Measurements from ENCODE around the gene TREX2. TPM values are rescaled to one million over a fixed set of nuclear protein-coding genes. Genes with fewer than 3 reads are reported as not detected.

TREX2 gene
- total and polyA plus RNA-seq, 2 donors (not counting 1 experiment from before 2014, with no cell fraction given) = 3.3 to 3.8 TPM

- POLR2A ChIA-PET = no interaction called here
- no peaks in the 10 kb centered on the region for H3K4me1 Mint-ChIP-seq
- intact Hi-C loops (cut with micrococcal nuclease) = no loop called here
Observed at GRCh38 chrX:153434801-153435200, 11.1 kb downstream of the TREX2 start.

GRCh38 chrX:153433781-153434285 is 12.0 kb downstream of the TREX2 start:
- no peaks in the 10 kb centered on the region for H3K4me1 ChIP-seq (ENCODE audit: control insufficient read depth in 2 of 2, insufficient read depth in 2 of 2, low read length in 2 of 2)
- H3K4me1 Mint-ChIP-seq = no peaks in the 10 kb centered on the region
- H3K79me2 ChIP-seq (ENCODE audit: control insufficient read depth, insufficient read depth, low read length) = no peaks in the 10 kb centered on the region
- no peak overlapping the region for H3K4me3 Mint-ChIP-seq
- H2AFZ ChIP-seq (ENCODE audit: insufficient read depth, low read depth, low read length, poor library complexity, severe bottlenecking) = no peak overlapping the region
- TF ChIP-seq EZH2 (IDR thresholded peaks at IDR 0.05; ENCODE audit: borderline replicate concordance, insufficient read depth, low read depth, low read length, poor library complexity, severe bottlenecking) (no peak), CTCF (IDR thresholded peaks at IDR 0.05) (no peak)
- no peaks in the 10 kb centered on the region for H3K36me3 ChIP-seq (replicated peaks in 1 of 2; ENCODE audit: control extremely low read depth in 1 of 2, control insufficient read depth in 1 of 2, extremely low read depth in 1 of 2, insufficient read depth in 2 of 2, low read length in 1 of 2)
- H3K4me2 ChIP-seq (replicated peaks; ENCODE audit: low read depth, low read length, poor library complexity, severe bottlenecking) = no peak overlapping the region
- 85% methylated on average over 10 of the region's 17 CpGs for WGBS (ENCODE audit: insufficient coverage)
- ChIA-PET CTCF (no interaction called here), POLR2A (no interaction called here)
- intact Hi-C loops (cut with micrococcal nuclease) = no loop called here
- H3K27me3 ChIP-seq (replicated peaks in 1 of 4; ENCODE audit: control extremely low read depth in 1 of 4, control insufficient read depth in 3 of 4, insufficient read depth in 4 of 4, low read length in 3 of 4) = no peaks in the 10 kb centered on the region
- no peak for ATAC-seq (ENCODE audit: low read depth)
- no peak overlapping the region for H3K9ac ChIP-seq (ENCODE audit: low read length)
- no peak for DNase-seq
- no peaks in the 10 kb centered on the region for H3K9me3 Mint-ChIP-seq (ENCODE audit: insufficient read depth)
- peaks cover 0 to 5% (median 0%) of the 10 kb centered on the region in 3 donors for H3K9me3 ChIP-seq (ENCODE audit: control extremely low read depth in 1 of 3, control insufficient read depth in 2 of 3, insufficient read depth in 1 of 3, low read length in 2 of 3)
- no peak overlapping the region for H3K27ac Mint-ChIP-seq
- H4K20me1 ChIP-seq (ENCODE audit: control insufficient read depth, insufficient read depth, low read length, poor library complexity, severe bottlenecking) = no peaks in the 10 kb centered on the region
- H3K27ac ChIP-seq (ENCODE audit: low read length in 2 of 2) = no peak overlapping the region
- no peak overlapping the region for H3K4me3 ChIP-seq (ENCODE audit: control extremely low read depth in 1 of 5, extremely low read depth in 1 of 5, insufficient read depth in 1 of 5, low read depth in 2 of 5, low read length in 4 of 5)
- H3K27me3 Mint-ChIP-seq = peaks cover 3% of the 10 kb centered on the region

More at GRCh38 chrX:153434801-153435200, 11.1 kb downstream of the TREX2 start:
- Histone ChIP-seq H3K79me2 (ENCODE audit: control insufficient read depth, insufficient read depth, low read length) (no peaks in the 10 kb centered on the region), H3K36me3 (replicated peaks in 1 of 2; ENCODE audit: control extremely low read depth in 1 of 2, control insufficient read depth in 1 of 2, extremely low read depth in 1 of 2, insufficient read depth in 2 of 2, low read length in 1 of 2) (no peaks in the 10 kb centered on the region), H3K4me1 (ENCODE audit: control insufficient read depth in 2 of 2, insufficient read depth in 2 of 2, low read length in 2 of 2) (no peaks in the 10 kb centered on the region), H3K9ac (ENCODE audit: low read length) (no peak overlapping the region), H3K4me2 (replicated peaks; ENCODE audit: low read depth, low read length, poor library complexity, severe bottlenecking) (no peak overlapping the region), H2AFZ (ENCODE audit: insufficient read depth, low read depth, low read length, poor library complexity, severe bottlenecking) (no peak overlapping the region), H3K27me3 (replicated peaks in 1 of 4; ENCODE audit: control extremely low read depth in 1 of 4, control insufficient read depth in 3 of 4, insufficient read depth in 4 of 4, low read length in 3 of 4) (no peaks in the 10 kb centered on the region), H3K27ac (ENCODE audit: low read length in 2 of 2) (no peak overlapping the region), H3K4me3 (ENCODE audit: control extremely low read depth in 1 of 5, extremely low read depth in 1 of 5, insufficient read depth in 1 of 5, low read depth in 2 of 5, low read length in 4 of 5) (no peak overlapping the region), H4K20me1 (ENCODE audit: control insufficient read depth, insufficient read depth, low read length, poor library complexity, severe bottlenecking) (no peaks in the 10 kb centered on the region), H3K9me3 (ENCODE audit: control extremely low read depth in 1 of 3, control insufficient read depth in 2 of 3, insufficient read depth in 1 of 3, low read length in 2 of 3) (peaks cover 0 to 5% (median 0%) of the 10 kb centered on the region in 3 donors)
- no peak for TF ChIP-seq EZH2 (IDR thresholded peaks at IDR 0.05; ENCODE audit: borderline replicate concordance, insufficient read depth, low read depth, low read length, poor library complexity, severe bottlenecking)
- no peak for TF ChIP-seq CTCF (IDR thresholded peaks at IDR 0.05)
- DNase-seq (no peak), ATAC-seq (ENCODE audit: low read depth) (no peak)
- Mint-ChIP-seq H3K4me3 (no peak overlapping the region), H3K9me3 (ENCODE audit: insufficient read depth) (no peaks in the 10 kb centered on the region), H3K27ac (no peak overlapping the region), H3K27me3 (peaks cover 3% of the 10 kb centered on the region)
- WGBS (ENCODE audit: insufficient coverage) = 92% methylated on average over 4 of the region's 8 CpGs
- CTCF ChIA-PET = no interaction called here
